Measurements from ENCODE around the gene MAST2. TPM values are rescaled to one million over a fixed set of nuclear protein-coding genes. Genes with fewer than 3 reads are reported as not detected.
"Not testable (repeated sequence)": the region's sequence is repeated elsewhere in the genome, so short reads cannot be mapped to it uniquely, and the experiment has no call there.

MAST2 gene
- total RNA-seq, 1 experiment from 2014 or later: 36.2 TPM

- no peaks in the 10 kb centered on the region for H3K9me3 Mint-ChIP-seq (ENCODE audit: low read depth, unreplicated experiment)
- no peak overlapping the region for H3K27ac Mint-ChIP-seq (ENCODE audit: unreplicated experiment)
- CTCF ChIA-PET: no interaction called here
- H3K36me3 Mint-ChIP-seq (ENCODE audit: insufficient read depth, unreplicated experiment): no peaks in the 10 kb centered on the region
- no peaks in the 10 kb centered on the region for H3K27me3 Mint-ChIP-seq (ENCODE audit: unreplicated experiment)
- BruUV-seq (replicated peaks): no TSS peak
- H3K4me1 Mint-ChIP-seq (ENCODE audit: low read depth, unreplicated experiment): no peaks in the 10 kb centered on the region
- H3K4me3 Mint-ChIP-seq (ENCODE audit: low read depth, unreplicated experiment): no peak overlapping the region
- intact Hi-C loops (cut with micrococcal nuclease; ENCODE audit: unreplicated experiment): no loop called here
- no peak for DNase-seq
- no peak for TF ChIP-seq CTCF (IDR thresholded peaks at IDR 0.05; ENCODE audit: unreplicated experiment)
Observed at GRCh38 chr1:45840704-45841103, 37.3 kb downstream of the MAST2 start.

GRCh38 chr1:45842786-45843185 is 39.4 kb downstream of the MAST2 start:
- no TSS peak for BruUV-seq (replicated peaks)
- CTCF ChIA-PET: no interaction called here
- intact Hi-C loops (cut with micrococcal nuclease; ENCODE audit: unreplicated experiment): no loop called here

GRCh38 chr1:45843474-45843905 is 40.1 kb downstream of the MAST2 start:
- H3K27me3 Mint-ChIP-seq (ENCODE audit: unreplicated experiment): no peaks in the 10 kb centered on the region
- no TSS peak for BruUV-seq (replicated peaks)
- CTCF ChIA-PET: interaction anchor here (1.0 kb wide), 1 partner anchor 158 kb away, joined by 10 read pairs; the partner anchor contains the start of gene GPBP1L1
- intact Hi-C loops (cut with micrococcal nuclease; ENCODE audit: unreplicated experiment): no loop called here
- no peaks in the 10 kb centered on the region for H3K36me3 Mint-ChIP-seq (ENCODE audit: insufficient read depth, unreplicated experiment)
- TF ChIP-seq CTCF (IDR thresholded peaks at IDR 0.05; ENCODE audit: unreplicated experiment): no peak
- no peak for DNase-seq
- no peak overlapping the region for H3K4me3 Mint-ChIP-seq (ENCODE audit: low read depth, unreplicated experiment)
- no peaks in the 10 kb centered on the region for H3K4me1 Mint-ChIP-seq (ENCODE audit: low read depth, unreplicated experiment)
- H3K9me3 Mint-ChIP-seq (ENCODE audit: low read depth, unreplicated experiment): peaks cover 1% of the 10 kb centered on the region
- no peak overlapping the region for H3K27ac Mint-ChIP-seq (ENCODE audit: unreplicated experiment)

More at GRCh38 chr1:45842786-45843185, 39.4 kb downstream of the MAST2 start:
- H3K27ac Mint-ChIP-seq (ENCODE audit: unreplicated experiment): no peak overlapping the region
- TF ChIP-seq CTCF (IDR thresholded peaks at IDR 0.05; ENCODE audit: unreplicated experiment): no peak
- no peak for DNase-seq
- no peak overlapping the region for H3K4me3 Mint-ChIP-seq (ENCODE audit: low read depth, unreplicated experiment)
- no peaks in the 10 kb centered on the region for H3K9me3 Mint-ChIP-seq (ENCODE audit: low read depth, unreplicated experiment)
- H3K4me1 Mint-ChIP-seq (ENCODE audit: low read depth, unreplicated experiment): no peaks in the 10 kb centered on the region
- no peaks in the 10 kb centered on the region for H3K36me3 Mint-ChIP-seq (ENCODE audit: insufficient read depth, unreplicated experiment)
- H3K27me3 Mint-ChIP-seq (ENCODE audit: unreplicated experiment): no peaks in the 10 kb centered on the region

- H3K27me3 Mint-ChIP-seq (ENCODE audit: unreplicated experiment); H3K9me3 Mint-ChIP-seq (ENCODE audit: low read depth, unreplicated experiment); BruUV-seq (replicated peaks); H3K4me3 Mint-ChIP-seq (ENCODE audit: low read depth, unreplicated experiment); H3K27ac Mint-ChIP-seq (ENCODE audit: unreplicated experiment); DNase-seq; intact Hi-C loops (cut with micrococcal nuclease; ENCODE audit: unreplicated experiment); H3K36me3 Mint-ChIP-seq (ENCODE audit: insufficient read depth, unreplicated experiment); H3K4me1 Mint-ChIP-seq (ENCODE audit: low read depth, unreplicated experiment): not testable (repeated sequence)
- CTCF ChIA-PET: interaction anchor here (1.0 kb wide), 1 partner anchor 158 kb away, joined by 10 read pairs; the partner anchor contains the start of gene GPBP1L1
Observed at GRCh38 chr1:45844000-45844399, 40.6 kb downstream of the MAST2 start.

GRCh38 chr1:45846931-45847330 is 43.5 kb downstream of the MAST2 start:
- no peak for DNase-seq
- no TSS peak for BruUV-seq (replicated peaks)
- no peak for TF ChIP-seq CTCF (IDR thresholded peaks at IDR 0.05; ENCODE audit: unreplicated experiment)
- Mint-ChIP-seq H3K36me3 (ENCODE audit: insufficient read depth, unreplicated experiment) (no peaks in the 10 kb centered on the region), H3K4me1 (ENCODE audit: low read depth, unreplicated experiment) (no peaks in the 10 kb centered on the region), H3K27ac (ENCODE audit: unreplicated experiment) (no peak overlapping the region), H3K4me3 (ENCODE audit: low read depth, unreplicated experiment) (no peak overlapping the region), H3K27me3 (ENCODE audit: unreplicated experiment) (no peaks in the 10 kb centered on the region), H3K9me3 (ENCODE audit: low read depth, unreplicated experiment) (peaks cover 7% of the 10 kb centered on the region)
- intact Hi-C loops (cut with micrococcal nuclease; ENCODE audit: unreplicated experiment): no loop called here
- CTCF ChIA-PET: interaction anchor here (0.7 kb wide), 1 partner anchor 98 kb away, joined by 4 read pairs; no protein-coding TSS in a partner anchor

Data from Calu3 (cell line).